Fibroblast of skin of abdomen (primary cell): ENCODE measurements around the gene IFNL1.
"Not testable (repeated sequence)": the region's sequence is repeated elsewhere in the genome, so short reads cannot be mapped to it uniquely, and the experiment has no call there.

ENCODE experiments used
- DNase-seq: peaks from one replicate; pipeline ENCODE4 v3.0.0-alpha.2; 2013

The IFNL1 gene

DNA sequence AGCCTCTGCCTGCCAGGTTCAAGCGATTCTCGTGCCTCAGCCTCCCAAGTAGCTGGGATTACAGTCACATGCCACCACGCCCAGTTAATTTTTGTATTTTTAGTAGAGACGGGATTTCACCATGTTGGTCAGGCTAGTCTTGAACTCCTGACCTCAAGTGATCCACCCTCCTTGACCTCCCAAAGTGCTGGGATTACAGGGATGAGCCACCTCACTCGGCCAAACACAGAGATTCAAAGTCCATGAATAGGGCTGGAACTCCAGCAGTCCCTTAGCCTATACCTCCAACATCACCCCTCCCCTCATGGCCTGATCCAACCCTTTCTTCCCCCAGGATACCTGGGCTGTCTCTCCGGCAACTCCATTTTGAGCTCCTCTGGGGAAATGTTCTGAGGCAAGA lies 36.5 kb downstream of the IFNL1 start:
- not testable (repeated sequence) for DNase-seq

DNA sequence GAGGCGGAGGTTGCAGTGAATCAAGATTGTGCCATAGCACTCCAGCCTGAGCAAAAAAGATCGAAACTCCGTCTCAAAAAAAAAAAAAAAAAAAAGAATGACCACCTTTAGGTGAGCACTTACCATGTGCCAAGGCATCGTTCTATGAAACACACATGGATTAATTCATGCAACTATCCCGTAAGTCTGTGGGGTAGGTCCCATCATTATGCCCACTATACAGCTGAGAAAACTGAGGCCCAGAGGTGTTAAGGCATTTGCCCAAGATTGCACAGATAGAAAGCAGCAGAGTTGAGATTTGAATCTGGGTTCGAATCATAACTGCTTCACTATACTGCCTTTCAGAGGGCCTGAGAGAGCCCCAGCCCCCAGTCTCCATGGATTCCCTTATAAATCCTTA lies 37.3 kb downstream of the IFNL1 start:
- DNase-seq, result no peak

DNA sequence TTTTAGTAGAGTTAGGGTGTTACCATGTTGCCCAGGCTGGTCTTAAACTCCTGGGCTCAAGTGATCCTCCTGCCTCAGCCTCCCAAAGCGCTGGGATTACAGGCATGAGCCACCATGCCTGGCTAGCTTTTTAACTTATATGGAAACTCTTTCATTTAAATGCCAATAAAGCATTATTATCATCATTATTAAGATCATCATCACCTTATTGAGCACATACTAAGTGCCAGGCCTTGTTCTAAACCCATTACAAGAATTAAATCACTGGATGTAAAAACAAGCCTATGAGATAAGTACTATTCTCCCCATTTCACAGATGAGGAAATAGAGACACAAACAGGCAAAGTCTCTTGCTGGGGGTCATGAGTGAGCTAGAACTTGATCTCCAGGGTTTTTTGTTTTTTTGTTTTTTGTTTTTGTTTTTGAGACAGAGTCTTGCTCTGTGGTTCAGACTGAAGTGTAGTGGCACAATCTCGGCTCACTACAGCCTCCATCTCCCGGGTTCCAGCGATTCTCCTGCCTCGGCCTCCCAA lies 38.3 kb downstream of the IFNL1 start:
- no peak for DNase-seq

- DNase-seq, result no peak
Observed at GRCh38 chr19:39335168-39335548, 39.0 kb downstream of the IFNL1 start.

DNA sequence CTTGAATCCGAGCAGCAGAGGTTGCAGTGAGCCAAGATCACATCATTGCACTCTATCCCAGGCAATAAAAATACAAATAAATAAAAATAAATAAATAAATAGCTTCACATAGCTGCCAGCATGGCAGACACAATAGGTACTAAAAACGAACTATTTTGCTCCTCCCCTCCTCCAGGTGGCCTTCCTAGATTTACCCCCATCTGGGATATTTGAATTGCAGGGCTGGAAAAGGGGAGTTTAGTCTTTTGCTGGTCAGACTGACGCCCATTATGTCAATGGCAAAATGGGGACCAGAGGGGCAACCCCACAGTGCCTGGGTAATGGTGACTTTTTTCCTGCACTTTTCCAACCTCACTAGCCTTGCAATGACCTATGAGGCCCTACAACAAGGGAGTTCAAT lies 40.3 kb downstream of the IFNL1 start:
- DNase-seq, result no peak

DNA sequence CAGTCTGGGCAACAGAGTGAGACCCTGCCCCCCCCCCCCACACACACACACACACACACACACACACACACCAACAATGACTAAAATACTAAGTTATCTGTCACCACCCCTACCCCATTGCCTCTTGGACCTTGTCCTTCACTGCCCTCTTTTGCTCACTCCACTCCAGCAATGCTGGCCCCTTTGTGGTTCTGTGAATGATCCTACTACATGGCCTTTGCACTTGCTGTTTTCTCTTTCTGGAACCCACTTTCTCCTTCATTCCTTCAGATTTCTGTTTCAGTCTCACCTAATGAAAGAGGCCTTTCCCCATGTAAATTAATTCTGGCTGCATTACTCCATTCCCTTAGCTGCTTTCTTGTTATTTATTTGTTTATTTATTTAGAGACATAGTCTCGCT lies 43.5 kb downstream of the IFNL1 start:
- no peak for DNase-seq

DNA sequence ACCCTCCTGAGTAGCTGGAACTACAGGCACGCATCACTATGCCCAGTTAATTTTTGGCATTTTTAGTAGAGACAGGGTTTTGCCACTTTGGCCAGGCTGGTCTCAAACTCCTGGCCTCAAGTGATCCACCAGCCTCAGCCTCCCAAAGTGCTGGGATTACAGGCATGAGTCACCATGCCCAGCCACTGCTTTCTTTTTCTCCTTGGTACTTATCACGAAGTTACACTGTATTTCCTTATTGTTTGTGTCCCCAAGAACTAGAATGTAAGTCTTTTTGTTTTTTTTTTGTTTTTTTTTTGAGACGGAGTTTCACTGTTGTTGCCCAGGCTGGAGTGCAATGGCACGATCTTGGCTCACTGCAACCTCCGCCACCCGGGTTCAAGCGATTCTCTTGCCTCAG lies 43.9 kb downstream of the IFNL1 start:
- not testable (repeated sequence) for DNase-seq

DNA sequence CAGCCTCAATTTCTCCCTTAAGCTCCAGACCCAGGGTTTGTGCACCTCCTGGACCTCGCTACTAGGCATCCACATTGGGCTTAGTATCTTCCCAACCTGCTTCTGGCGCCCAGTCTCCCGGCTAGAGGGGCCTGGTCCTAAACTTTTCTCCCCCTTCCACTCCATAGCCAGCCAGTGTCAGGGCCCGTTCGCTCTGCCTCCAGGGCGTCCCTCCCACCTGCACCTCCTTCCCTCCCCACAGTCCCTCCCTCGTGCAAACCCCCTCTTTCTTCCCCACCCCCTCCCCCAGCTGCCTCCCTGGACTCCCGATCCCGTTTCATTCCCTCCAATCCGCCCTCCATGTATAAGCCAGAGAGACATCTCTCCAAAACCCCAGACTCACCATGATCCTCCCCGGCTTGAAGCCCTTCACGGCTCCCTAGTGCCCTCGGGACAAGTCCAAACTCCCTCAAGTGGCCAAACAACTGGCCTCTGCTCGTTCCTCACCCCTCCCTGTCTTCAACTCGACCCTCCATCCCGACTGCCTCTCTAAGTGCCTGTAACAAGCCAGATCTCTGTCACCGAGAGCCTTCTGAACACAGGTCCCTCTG lies 45.0 kb downstream of the IFNL1 start:
- DNase-seq, result no peak

DNA sequence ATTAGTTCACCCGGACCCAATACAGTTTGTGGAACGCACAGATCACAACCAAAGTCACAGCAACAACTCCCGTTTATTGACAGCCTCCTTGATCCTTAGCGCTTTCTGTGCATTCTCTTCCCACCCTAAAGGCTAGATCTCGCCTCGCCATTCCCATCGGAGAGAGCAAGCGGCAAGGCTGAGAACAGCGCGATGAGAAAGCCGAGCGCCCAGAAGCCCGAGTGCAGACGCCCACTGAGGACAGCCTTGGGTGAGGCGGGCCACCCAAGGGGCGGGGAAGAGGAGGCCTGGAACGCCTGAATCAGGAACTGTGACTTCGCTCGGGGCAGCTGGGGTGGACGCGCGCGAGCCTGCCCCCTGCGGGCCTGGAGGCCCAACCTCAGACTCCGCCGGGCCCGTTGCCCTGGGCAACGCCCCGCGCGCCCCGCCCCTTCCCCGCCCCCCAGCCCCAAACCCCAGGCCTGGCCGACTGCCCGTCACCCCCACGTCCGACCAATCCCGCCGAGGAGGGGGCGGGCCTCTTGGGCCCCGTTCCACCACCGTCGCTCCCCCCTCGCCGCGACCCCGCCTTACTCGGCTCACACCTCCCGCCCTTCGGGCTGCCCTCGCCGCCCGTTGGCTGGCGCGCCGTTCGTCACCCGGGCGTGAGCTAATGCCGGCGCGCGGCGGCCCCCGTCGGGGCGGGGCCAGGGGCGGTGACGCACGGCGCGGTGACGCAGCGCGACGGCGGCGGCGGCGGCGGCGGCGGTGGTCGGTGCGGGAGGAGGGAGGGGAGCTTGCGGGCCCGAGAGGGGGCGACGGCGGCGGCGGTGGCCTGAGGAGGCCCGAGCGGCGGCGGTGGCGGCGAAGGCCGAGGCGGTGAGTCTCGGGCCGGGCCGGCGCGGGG lies 45.8 kb downstream of the IFNL1 start, which contains the start of gene SAMD4B:
SAMD4B (plus strand) TSS at position 703 of the 886 bp plus-strand sequence. CDS start 14,473 bp downstream, outside the sequence.
- DNase-seq, result peak; percentile 99

DNA sequence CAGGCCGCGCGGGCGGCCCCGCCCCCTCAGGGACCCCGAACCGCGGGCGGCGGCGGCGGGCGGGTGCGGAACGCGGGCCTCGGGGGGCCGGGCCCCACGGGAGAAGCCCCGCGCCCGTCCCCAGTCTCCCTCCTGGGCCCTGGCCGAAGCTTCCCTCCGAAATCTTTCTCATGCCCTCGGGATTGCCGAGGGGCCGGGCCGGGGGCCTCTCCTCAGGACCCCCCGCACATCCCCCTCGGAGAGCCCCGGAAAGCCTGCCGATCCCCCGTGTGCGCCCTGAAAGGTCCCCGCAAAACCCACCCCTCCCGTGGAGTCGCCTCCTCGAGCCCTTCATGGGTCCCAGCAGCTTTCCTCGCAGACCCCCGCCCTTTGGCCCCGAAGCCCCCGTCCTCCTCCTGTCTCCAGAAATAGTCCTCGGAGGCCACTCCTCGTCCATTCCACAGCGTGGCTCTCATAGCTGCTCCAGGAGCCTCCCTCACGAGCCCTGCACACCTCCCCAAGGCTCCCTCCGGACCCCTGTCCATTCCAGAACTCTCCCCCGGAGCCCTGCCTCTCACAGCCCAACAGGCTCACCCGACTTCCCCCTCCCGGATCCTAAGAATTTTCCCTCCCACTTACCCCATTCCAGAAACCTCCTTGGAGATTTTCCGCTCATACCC lies 46.6 kb downstream of the IFNL1 start:
- DNase-seq, result no peak

- DNase-seq, result no peak
Observed at GRCh38 chr19:39345956-39346355, 49.7 kb downstream of the IFNL1 start.

- peak; percentile 28 for DNase-seq
Observed at GRCh38 chr19:39347332-39348164, 51.3 kb downstream of the IFNL1 start.
